SK-N-SH (cell line): ENCODE results near the gene CPED1. TPM values are rescaled to one million over a fixed set of nuclear protein-coding genes. Genes with fewer than 3 reads are reported as not detected.
A peak's percentile ranks its signal among the peaks of the same experiment; 100 is the strongest.

Experiments
- CTCF ChIA-PET: fragments of 300-600, 350-600 bp; formaldehyde crosslinking; extraction: SDS; loops from one replicate; lab custom pipeline; 2021; lab: Yijun Ruan, JAX
- POLR2A ChIA-PET: fragments of 350-600 bp; sonication (Branson Sonifier 250); formaldehyde crosslinking; extraction: SDS; loops from one replicate; lab custom pipeline; 2020; ENCODE audit warnings: antibody characterized with exemption, inconsistent platforms; lab: Yijun Ruan, JAX
- DNase-seq: peaks from one replicate; pipeline ENCODE4 v3.0.0; 2012
- H2AFZ ChIP-seq: fragments of 200-600 bp; sonication (generic); 2 replicates; pipeline ENCODE4 v1.8.1; 2016; ENCODE audit warnings: antibody characterized with exemption, mild to moderate bottlenecking, low read depth
- H3F3A ChIP-seq: fragments of 200-600 bp; sonication (generic); replicated peaks from 2 replicates; pipeline ENCODE3; 2016; ENCODE audit warnings: antibody characterized with exemption, mild to moderate bottlenecking; ENCODE audit not compliant: insufficient read depth
- H3K27ac ChIP-seq, 2 experiments: fragments of 200-500 bp in 1 of 2; fragments of 200-600 bp in 1 of 2; sonication (Bioruptor generic) in 1 of 2; sonication (generic), shearing (Covaris generic) in 1 of 2; 2 replicates each; pipeline versions ENCODE4 v1.5.1 to v1.6.1; 2014 to 2016; ENCODE audit warnings: low read depth in 2 of 2, inconsistent platforms in 1 of 2, low read length in 1 of 2, mild to moderate bottlenecking in 1 of 2, mixed read lengths in 1 of 2
- H3K27me3 ChIP-seq: fragments of 200-600 bp; sonication (generic), shearing (Covaris generic); 2 replicates; pipeline ENCODE4 v1.6.1; 2016; ENCODE audit warnings: mixed run types; ENCODE audit not compliant: insufficient read depth
- H3K36me3 ChIP-seq, 2 experiments: fragments of 200-500 bp in 1 of 2; fragments of 200-600 bp in 1 of 2; sonication (Bioruptor generic) in 1 of 2; sonication (generic) in 1 of 2; replicated peaks in 1 of 2; 2 replicates each; pipeline versions ENCODE3 to v1.5.1; 2014 to 2016; ENCODE audit warnings: low read length in 1 of 2, mild to moderate bottlenecking in 1 of 2; ENCODE audit not compliant: insufficient read depth in 2 of 2, control insufficient read depth in 1 of 2
- H3K4me1 ChIP-seq, 2 experiments: fragments of 200-500 bp in 1 of 2; fragments of 200-600 bp in 1 of 2; sonication (Bioruptor generic) in 1 of 2; sonication (generic), shearing (Covaris generic) in 1 of 2; 2 replicates each; pipeline versions ENCODE4 v1.5.1 to v1.6.1; 2014 to 2016; ENCODE audit warnings: low read depth in 1 of 2, low read length in 1 of 2, mixed run types in 1 of 2; ENCODE audit not compliant: insufficient read depth in 2 of 2, control insufficient read depth in 1 of 2
- H3K4me2 ChIP-seq: fragments of 200-600 bp; sonication (generic), shearing (Covaris generic); 2 replicates; pipeline ENCODE4 v1.6.1; 2017; ENCODE audit warnings: mixed run types
- H3K4me3 ChIP-seq, 2 experiments: fragments of 200-500 bp in 1 of 2; fragments of 200-600 bp in 1 of 2; sonication (Bioruptor generic) in 1 of 2; sonication (generic), shearing (Covaris generic) in 1 of 2; 2 replicates each; pipeline versions ENCODE4 v1.5.1 to v1.8.1; 2014 to 2016; ENCODE audit warnings: low read depth in 2 of 2, inconsistent platforms in 1 of 2, low read length in 1 of 2, mild to moderate bottlenecking in 1 of 2, mixed read lengths in 1 of 2, moderate library complexity in 1 of 2
- H3K79me2 ChIP-seq: fragments of 200-600 bp; sonication (generic); 2 replicates; pipeline ENCODE4 v1.8.1; 2017; ENCODE audit warnings: mild to moderate bottlenecking; ENCODE audit not compliant: insufficient read depth
- H3K9ac ChIP-seq: fragments of 200-600 bp; sonication (generic); 2 replicates; pipeline ENCODE4 v1.6.1; 2017; ENCODE audit warnings: mixed run types
- H3K9me2 ChIP-seq: fragments of 200-600 bp; sonication (generic); 2 replicates; pipeline ENCODE4 v1.6.1; 2017; ENCODE audit warnings: mixed run types
- H3K9me3 ChIP-seq: fragments of 200-600 bp; sonication (generic); 2 replicates; pipeline ENCODE4 v1.6.1; 2017; ENCODE audit warnings: mixed run types, mild to moderate bottlenecking, moderate library complexity
- H4K20me1 ChIP-seq: fragments of 200-600 bp; sonication (generic); 2 replicates; pipeline ENCODE4 v1.6.1; 2017; ENCODE audit warnings: mild to moderate bottlenecking, mixed run types; ENCODE audit not compliant: insufficient read depth
- CHD2 ChIP-seq: fragments of 150-350 bp; IDR thresholded peaks from 2 replicates; pipeline ENCODE4 v1.6.1; 2018; ENCODE audit warnings: low read length; ENCODE audit not compliant: partially characterized antibody
- CTCF ChIP-seq: fragments of 200-600 bp; sonication (generic); IDR thresholded peaks from 2 replicates; pipeline ENCODE4 v1.6.1; 2017; ENCODE audit warnings: antibody characterized with exemption, mild to moderate bottlenecking, moderate library complexity
- ELF1 ChIP-seq: IDR thresholded peaks from 2 replicates; pipeline ENCODE4 v1.4.0; 2012
- EP300 ChIP-seq, 2 experiments: IDR thresholded peaks; 2 replicates each; pipeline versions ENCODE4 v1.4.0 to v1.6.1; 2012; ENCODE audit warnings: borderline replicate concordance in 1 of 2, low read depth in 1 of 2, low read length in 1 of 2
- EZH2phosphoT487 ChIP-seq: fragments of 200-600 bp; sonication (generic); IDR thresholded peaks from 2 replicates; pipeline ENCODE4 v1.6.1; 2017; ENCODE audit warnings: low read depth, mixed run types, mild to moderate bottlenecking, antibody characterized with exemption, moderate library complexity, borderline replicate concordance
- FOSL2 ChIP-seq: IDR thresholded peaks from 2 replicates; pipeline ENCODE4 v1.4.0; 2012; ENCODE audit warnings: low read depth, mild to moderate bottlenecking, moderate library complexity, borderline replicate concordance
- FOXJ3 ChIP-seq: sonication (generic); formaldehyde crosslinking; IDR thresholded peaks from 2 replicates; pipeline ENCODE4 v1.5.1; 2020; ENCODE audit warnings: mild to moderate bottlenecking, missing genetic modification reagents
- GATA2 ChIP-seq: sonication (generic); formaldehyde crosslinking; IDR thresholded peaks from 2 replicates; pipeline ENCODE4 v1.5.0; 2020; ENCODE audit warnings: mild to moderate bottlenecking, missing genetic modification reagents
- JUND ChIP-seq: IDR thresholded peaks from 2 replicates; pipeline ENCODE4 v1.4.0; 2012
- MEF2A ChIP-seq: IDR thresholded peaks from 2 replicates; pipeline ENCODE4 v1.4.0; 2012; ENCODE audit warnings: low read depth, borderline replicate concordance
- MXI1 ChIP-seq: IDR thresholded peaks from 2 replicates; pipeline ENCODE4 v1.6.1; 2012; ENCODE audit warnings: mild to moderate bottlenecking, low read depth, low read length, improper control_type of control experiment
- NFIC ChIP-seq: IDR thresholded peaks from 2 replicates; pipeline ENCODE4 v1.4.0; 2012; ENCODE audit warnings: borderline replicate concordance
- NRF1 ChIP-seq: IDR thresholded peaks from 2 replicates; pipeline ENCODE4 v1.6.1; 2012; ENCODE audit warnings: low read depth, mild to moderate bottlenecking, low read length
- PBX3 ChIP-seq: IDR thresholded peaks from 2 replicates; pipeline ENCODE4; 2012
- POLR2AphosphoS5 ChIP-seq: IDR thresholded peaks from 2 replicates; pipeline ENCODE4 v1.6.1; 2012; ENCODE audit warnings: low read depth, low read length
- RAD21 ChIP-seq: IDR thresholded peaks from 2 replicates; pipeline ENCODE4 v1.6.1; 2012; ENCODE audit warnings: mild to moderate bottlenecking, low read length
- RCOR1 ChIP-seq: fragments of 150-350 bp; IDR thresholded peaks from 2 replicates; pipeline ENCODE4 v1.6.1; 2017; ENCODE audit warnings: antibody characterized with exemption, low read length
- RXRA ChIP-seq: IDR thresholded peaks from 2 replicates; pipeline ENCODE4 v1.4.0; 2012; ENCODE audit warnings: low read depth, mild to moderate bottlenecking, borderline replicate concordance
- SIN3A ChIP-seq: IDR thresholded peaks from 2 replicates; pipeline ENCODE4 v1.6.1; 2012; ENCODE audit warnings: low read depth, mild to moderate bottlenecking, low read length, moderate library complexity, borderline replicate concordance
- SMC3 ChIP-seq: IDR thresholded peaks from 2 replicates; pipeline ENCODE4 v1.6.1; 2012; ENCODE audit warnings: low read depth, low read length, improper control_type of control experiment
- TAF1 ChIP-seq: IDR thresholded peaks from 2 replicates; pipeline ENCODE4 v1.6.1; 2012; ENCODE audit warnings: low read depth, mild to moderate bottlenecking, low read length, moderate library complexity, borderline replicate concordance
- TCF12 ChIP-seq: IDR thresholded peaks from 2 replicates; pipeline ENCODE4 v1.4.0; 2012
- TEAD4 ChIP-seq: IDR thresholded peaks from 2 replicates; pipeline ENCODE4 v1.4.0; 2012; ENCODE audit warnings: mild to moderate bottlenecking, borderline replicate concordance; ENCODE audit not compliant: insufficient read depth
- USF1 ChIP-seq: IDR thresholded peaks from 2 replicates; pipeline ENCODE4 v1.4.0; 2012; ENCODE audit warnings: low read depth, borderline replicate concordance
- USF2 ChIP-seq: fragments of 150-350 bp; IDR thresholded peaks from 2 replicates; pipeline ENCODE4 v1.6.1; 2017; ENCODE audit warnings: antibody characterized with exemption, low read length, low read depth, borderline replicate concordance
- YY1 ChIP-seq: IDR thresholded peaks from 2 replicates; pipeline ENCODE4 v1.4.0; 2012; ENCODE audit warnings: low read depth, mild to moderate bottlenecking
- ZBTB33 ChIP-seq: IDR thresholded peaks from 2 replicates; pipeline ENCODE4 v1.4.0; 2012; ENCODE audit warnings: low read depth, borderline replicate concordance
- WGBS: methylation state at CpG from one replicate; pipeline ENCODE4 v1.1.6; 2017; ENCODE audit warnings: low lambda C conversion rate; 5-methylcytosine and 5-hydroxymethylcytosine counted together
- polyA plus RNA-seq, 3 experiments: library from polyadenylated mRNA; depleted of rRNA; stranded (reverse); fragments of >200 nt; gene quantifications; 2 replicates each; pipeline ENCODE4 v1.2.3, GENCODE V29; 2012

The CPED1 gene
- polyA plus RNA-seq, 1 of the 3 experiments (the other 2 are of a cell fraction): 4.4 TPM

GRCh38 chr7:120987683-120988590, 574 bp upstream of the CPED1 start:
- peak overlapping the region; percentile 70 to 73; a peak in 3 of 4 replicates for H3K27ac ChIP-seq
- ChIA-PET POLR2A (interaction anchor here (1.0 to 3.1 kb wide), 3 partner anchors 37 to 97 kb away, joined by 3 to 11 read pairs (median 7); partner anchors contain the start of gene ING3), CTCF (interaction anchor here (0.6 to 8.9 kb wide), 58 partner anchors 8 to 1029 kb away, joined by 3 to 397 read pairs (median 7); partner anchors contain the start of gene ING3)
- peaks cover 20% of the 10 kb centered on the region for H3K79me2 ChIP-seq
- no peaks in the 10 kb centered on the region for H3K36me3 ChIP-seq
- peak; percentile 84 for DNase-seq
- WGBS: 1% methylated on average over 12 of the region's 12 CpGs
- peak overlapping the region; percentile 49 to 62 for H3K4me3 ChIP-seq
- H4K20me1 ChIP-seq: no peaks in the 10 kb centered on the region
- peaks cover 12 to 31% of the 10 kb centered on the region in 2 experiments; a peak in 3 of 4 replicates for H3K4me1 ChIP-seq
- H3K9ac ChIP-seq: peak overlapping the region; percentile 62; the same call in 1 of the 2 replicates
- H3K9me2 ChIP-seq: no peaks in the 10 kb centered on the region
- peak overlapping the region; percentile 86 for H3K4me2 ChIP-seq
- H3K27me3 ChIP-seq: no peaks in the 10 kb centered on the region
- H2AFZ ChIP-seq: peak overlapping the region; percentile 86
- peaks cover 23% of the 10 kb centered on the region for H3F3A ChIP-seq
- no peaks in the 10 kb centered on the region for H3K9me3 ChIP-seq
- TF ChIP-seq TCF12 (no peak), FOSL2 (peak; percentile 15; the same call in 1 of the 2 replicates), ELF1 (no peak), FOXJ3 (CRISPR knock-in tag) (no peak), USF1 (no peak), TAF1 (0 out of 2 replicates have a peak, but pooled peaks have one; percentile 3), SMC3 (peak; percentile 97), TEAD4 (no peak), SIN3A (peak; percentile 96), EP300 (IDR thresholded peaks at IDR 0.05; ENCODE audit: borderline replicate concordance in 1 of 2, low read depth in 1 of 2, low read length in 1 of 2) (0 out of 4 replicates have a peak, but pooled peaks of 1 of the 2 experiments have one; percentile 36), NFIC (peak; percentile 50; the same call in 1 of the 2 replicates), CHD2 (peak; percentile 72), NRF1 (no peak), PBX3 (no peak), EZH2phosphoT487 (no peak), JUND (no peak), RCOR1 (peak; percentile 82), RXRA (no peak), ZBTB33 (no peak), RAD21 (peak; percentile 98), POLR2AphosphoS5 (no peak), GATA2 (CRISPR knock-in tag) (no peak), YY1 (no peak), USF2 (no peak), MEF2A (no peak), MXI1 (peak; percentile 98), CTCF (peak; percentile 100)
